Liver (tissue), 3 donors: ENCODE measurements around the gene MACROH2A2.
"Not testable (repeated sequence)": the region's sequence is repeated elsewhere in the genome, so short reads cannot be mapped to it uniquely, and the experiment has no call there.

Source experiments
- ATF3 ChIP-seq: IDR thresholded peaks from 2 replicates; pipeline ENCODE4 v1.6.1; 2016; ENCODE audit warnings: antibody characterized with exemption
- CTCF ChIP-seq: fragments of 150-350 bp; IDR thresholded peaks from 2 replicates; pipeline ENCODE4 v1.5.1; 2017; ENCODE audit warnings: improper control_type of control experiment, low read depth, low read length; ENCODE audit not compliant: missing input control
- EGR1 ChIP-seq, 2 donors: IDR thresholded peaks; 2 replicates each; pipeline ENCODE4 v1.6.1; 2016 to 2018; ENCODE audit warnings: antibody characterized with exemption in 2 of 2, low read depth in 2 of 2
- FOXA1 ChIP-seq: IDR thresholded peaks from 2 replicates; pipeline ENCODE4 v1.6.1; 2016; ENCODE audit warnings: antibody characterized with exemption
- JUND ChIP-seq, 2 donors: IDR thresholded peaks; 2 replicates each; pipeline ENCODE4 v1.6.1; 2016; ENCODE audit warnings: antibody characterized with exemption in 2 of 2
- MAX ChIP-seq: IDR thresholded peaks from 2 replicates; pipeline ENCODE4 v1.6.1; 2016; ENCODE audit warnings: antibody characterized with exemption
- NR2F2 ChIP-seq: IDR thresholded peaks from 2 replicates; pipeline ENCODE4 v1.6.1; 2016; ENCODE audit warnings: antibody characterized with exemption
- RAD21 ChIP-seq, 2 donors: IDR thresholded peaks; 2 replicates each; pipeline ENCODE4 v1.6.1; 2016; ENCODE audit warnings: antibody characterized with exemption in 2 of 2, mild to moderate bottlenecking in 2 of 2
- REST ChIP-seq: IDR thresholded peaks from 2 replicates; pipeline ENCODE4 v1.6.1; 2016; ENCODE audit warnings: antibody characterized with exemption, mild to moderate bottlenecking
- TAF1 ChIP-seq: conservative IDR thresholded peaks from 2 replicates; pipeline ENCODE4 v1.6.1; 2016; ENCODE audit warnings: antibody characterized with exemption, mild to moderate bottlenecking
- ZBTB33 ChIP-seq: IDR thresholded peaks from 2 replicates; pipeline ENCODE4 v1.6.1; 2016; ENCODE audit warnings: antibody characterized with exemption
- donor health status: healthy.
- donor health status: healthy.

- not testable (repeated sequence) for TF ChIP-seq CTCF; RAD21 (IDR thresholded peaks at IDR 0.05); ZBTB33; EGR1 (IDR thresholded peaks at IDR 0.05; ENCODE audit: low read depth in 2 of 2); FOXA1; TAF1; NR2F2; MAX; JUND (IDR thresholded peaks at IDR 0.05); REST; ATF3
Observed at GRCh38 chr10:70101068-70101562, 48.5 kb downstream of the MACROH2A2 start.
